Common myeloid progenitor, CD34-positive (primary cell): Measurements from ENCODE around the gene MICU1.

Experiments
- CTCF ChIA-PET: fragments of 350-600 bp; sonication (Branson Sonifier 250); formaldehyde crosslinking; loops from one replicate; lab custom pipeline; 2021; ENCODE audit warnings: antibody characterized with exemption; lab: Charles Lee
- POLR2A ChIA-PET: fragments of 350-600 bp; sonication (Branson Sonifier 250); formaldehyde crosslinking; loops from one replicate; lab custom pipeline; 2021; ENCODE audit warnings: antibody characterized with exemption; lab: Charles Lee
- DNase-seq, 3 donors: peaks; one replicate each; pipeline versions ENCODE4 v3.0.0 to v3.0.0-alpha.2; 2013
- H3K27ac ChIP-seq, 2 experiments: 1 replicate in 1 of 2; 2 replicates in 1 of 2; pipeline ENCODE4 v1.7.0; 2013; ENCODE audit warnings: inconsistent platforms in 2 of 2, low read length in 2 of 2, mild to moderate bottlenecking in 2 of 2, low read depth in 1 of 2, moderate library complexity in 1 of 2; ENCODE audit not compliant: severe bottlenecking in 2 of 2, insufficient read depth in 1 of 2, poor library complexity in 1 of 2
- H3K27me3 ChIP-seq, 5 experiments: replicated peaks in 2 of 5; 1 replicate in 3 of 5; 2 replicates in 2 of 5; pipeline versions ENCODE4 v1.6.1 to v1.7.0; 2013; ENCODE audit warnings: low read length in 4 of 5, mild to moderate bottlenecking in 2 of 5, moderate library complexity in 2 of 5, inconsistent platforms in 1 of 5; ENCODE audit not compliant: insufficient read depth in 5 of 5, control insufficient read depth in 4 of 5
- H3K36me3 ChIP-seq, 4 experiments: 1 replicate in 2 of 4; 2 replicates in 2 of 4; pipeline versions ENCODE4 v1.6.1 to v1.7.0; 2013; ENCODE audit warnings: low read length in 3 of 4, control low read depth in 1 of 4, mild to moderate bottlenecking in 1 of 4; ENCODE audit not compliant: control insufficient read depth in 4 of 4, insufficient read depth in 4 of 4
- H3K4me1 ChIP-seq, 4 experiments: 1 replicate in 3 of 4; 2 replicates in 1 of 4; pipeline versions ENCODE4 v1.6.1 to v1.7.1; 2013; ENCODE audit warnings: low read length in 3 of 4, mild to moderate bottlenecking in 3 of 4, control low read depth in 1 of 4, inconsistent platforms in 1 of 4, moderate library complexity in 1 of 4; ENCODE audit not compliant: control insufficient read depth in 4 of 4, insufficient read depth in 4 of 4; ENCODE audit errors: control extremely low read depth in 1 of 4
- H3K4me3 ChIP-seq, 7 experiments: 1 replicate in 4 of 7; 2 replicates in 3 of 7; pipeline versions ENCODE4 v1.5.1 to v1.7.0; 2013; ENCODE audit warnings: mild to moderate bottlenecking in 7 of 7, low read length in 6 of 7, moderate library complexity in 6 of 7, inconsistent platforms in 2 of 7, low read depth in 2 of 7, control low read depth in 1 of 7; ENCODE audit not compliant: insufficient read depth in 4 of 7, control insufficient read depth in 1 of 7; ENCODE audit errors: extremely low read depth in 1 of 7
- H3K9me3 ChIP-seq, 5 experiments: 1 replicate in 4 of 5; 2 replicates in 1 of 5; pipeline versions ENCODE4 v1.6.1 to v1.7.1; 2013; ENCODE audit warnings: low read length in 4 of 5, mild to moderate bottlenecking in 2 of 5, inconsistent platforms in 1 of 5, low read depth in 1 of 5, moderate library complexity in 1 of 5; ENCODE audit not compliant: control insufficient read depth in 4 of 5, insufficient read depth in 2 of 5; ENCODE audit errors: control extremely low read depth in 1 of 5
- WGBS: methylation state at CpG from one replicate; pipeline ENCODE4 v1.1.5; 2013; ENCODE audit not compliant: insufficient coverage; 5-methylcytosine and 5-hydroxymethylcytosine counted together

The MICU1 gene

GRCh38 chr10:72424561-72424960 lies 201.3 kb downstream of the MICU1 start:
- ChIA-PET CTCF (no interaction called here), POLR2A (no interaction called here)
- H3K4me3 ChIP-seq, result no peak overlapping the region
- H3K9me3 ChIP-seq, result no peaks in the 10 kb centered on the region
- H3K4me1 ChIP-seq, result no peaks in the 10 kb centered on the region
- no peaks in the 10 kb centered on the region for H3K27me3 ChIP-seq
- peaks cover 15 to 20% (median 19%) of the 10 kb centered on the region in 4 experiments for H3K36me3 ChIP-seq
- no CpG with 5 or more reads among the region's 1 CpG for WGBS
- DNase-seq, result peak in 2 of 3 donors; percentile 8 to 27
- H3K27ac ChIP-seq, result no peak overlapping the region

- H3K9me3 ChIP-seq, result no peaks in the 10 kb centered on the region
- CTCF ChIA-PET, result interaction anchor here (1.0 kb wide), 1 partner anchor 59 kb away, joined by 3 read pairs; no protein-coding TSS in a partner anchor
- no peak overlapping the region for H3K4me3 ChIP-seq
- no peak for DNase-seq
- POLR2A ChIA-PET, result no interaction called here
- H3K4me1 ChIP-seq, result no peaks in the 10 kb centered on the region
- WGBS, result 100% methylated on average over 1 of the region's 3 CpGs
- H3K27me3 ChIP-seq, result no peaks in the 10 kb centered on the region
- no peak overlapping the region for H3K27ac ChIP-seq
- peaks cover 15 to 20% (median 19%) of the 10 kb centered on the region in 4 experiments for H3K36me3 ChIP-seq
Measured at GRCh38 chr10:72423426-72423825, 202.5 kb downstream of the MICU1 start.

- ChIA-PET CTCF (no interaction called here), POLR2A (no interaction called here)
- DNase-seq, result no peak
- H3K9me3 ChIP-seq, result no peaks in the 10 kb centered on the region
- H3K4me1 ChIP-seq, result no peaks in the 10 kb centered on the region
- no peak overlapping the region for H3K4me3 ChIP-seq
- peaks cover 15 to 20% (median 18%) of the 10 kb centered on the region in 4 experiments for H3K36me3 ChIP-seq
- 90% methylated on average over 1 of the region's 1 CpG for WGBS
- H3K27me3 ChIP-seq, result no peaks in the 10 kb centered on the region
- no peak overlapping the region for H3K27ac ChIP-seq
Measured at GRCh38 chr10:72421885-72422540, 203.9 kb downstream of the MICU1 start.

GRCh38 chr10:72419241-72419640 lies 206.6 kb downstream of the MICU1 start:
- Histone ChIP-seq H3K9me3 (peaks cover 0 to 6% (median 0%) of the 10 kb centered on the region in 5 experiments), H3K27ac (no peak overlapping the region), H3K4me3 (no peak overlapping the region), H3K27me3 (no peaks in the 10 kb centered on the region), H3K4me1 (no peaks in the 10 kb centered on the region), H3K36me3 (peaks cover 18 to 30% (median 22%) of the 10 kb centered on the region in 4 experiments)
- no CpG with 5 or more reads among the region's 2 CpGs for WGBS
- ChIA-PET CTCF (interaction anchor here (1.1 kb wide), 1 partner anchor 545 kb away, joined by 3 read pairs; no protein-coding TSS in a partner anchor), POLR2A (no interaction called here)
- DNase-seq, result no peak

- no peak overlapping the region for H3K27ac ChIP-seq
- no peaks in the 10 kb centered on the region for H3K4me1 ChIP-seq
- H3K27me3 ChIP-seq, result no peaks in the 10 kb centered on the region
- H3K4me3 ChIP-seq, result no peak overlapping the region
- 100% methylated on average over 3 of the region's 3 CpGs for WGBS
- no peak for DNase-seq
- H3K36me3 ChIP-seq, result peaks cover 18 to 33% (median 23%) of the 10 kb centered on the region in 4 experiments
- CTCF ChIA-PET, result interaction anchor here (1.1 kb wide), 1 partner anchor 545 kb away, joined by 3 read pairs; no protein-coding TSS in a partner anchor
- H3K9me3 ChIP-seq, result peaks cover 0 to 9% (median 0%) of the 10 kb centered on the region in 5 experiments
- POLR2A ChIA-PET, result no interaction called here
Measured at GRCh38 chr10:72418679-72419078, 207.2 kb downstream of the MICU1 start.

GRCh38 chr10:72417971-72418370 lies 207.9 kb downstream of the MICU1 start:
- Histone ChIP-seq H3K4me3 (no peak overlapping the region), H3K27me3 (no peaks in the 10 kb centered on the region), H3K9me3 (peaks cover 0 to 15% (median 0%) of the 10 kb centered on the region in 5 experiments), H3K4me1 (no peaks in the 10 kb centered on the region), H3K27ac (no peak overlapping the region), H3K36me3 (peaks cover 16 to 30% (median 19%) of the 10 kb centered on the region in 4 experiments)
- ChIA-PET CTCF (no interaction called here), POLR2A (no interaction called here)
- no CpG with 5 or more reads among the region's 1 CpG for WGBS
- DNase-seq, result no peak

- ChIA-PET CTCF (interaction anchor here (1.2 to 1.3 kb wide), 2 partner anchors 41 to 444 kb away, joined by 3 read pairs; no protein-coding TSS in a partner anchor), POLR2A (no interaction called here)
- peaks cover 6 to 22% (median 14%) of the 10 kb centered on the region in 4 experiments for H3K36me3 ChIP-seq
- no peak for DNase-seq
- WGBS, result 94% methylated on average over 2 of the region's 4 CpGs
- H3K4me1 ChIP-seq, result no peaks in the 10 kb centered on the region
- H3K4me3 ChIP-seq, result no peak overlapping the region
- no peak overlapping the region for H3K27ac ChIP-seq
- no peaks in the 10 kb centered on the region for H3K27me3 ChIP-seq
- peaks cover 0 to 15% (median 0%) of the 10 kb centered on the region in 5 experiments for H3K9me3 ChIP-seq
Measured at GRCh38 chr10:72416661-72417060, 209.2 kb downstream of the MICU1 start.
